T-cell (primary cell): ENCODE results near the gene BHLHA9. TPM values are rescaled to one million over a fixed set of nuclear protein-coding genes. Genes with fewer than 3 reads are reported as not detected.

Experiments
- ATAC-seq, 4 experiments: fragments of 200-7000 bp in 3 of 4; fragments of 150-1000 bp in 1 of 4; cut with Tn5 transposase; replicated peaks in 1 of 4; 1 replicate in 3 of 4; 2 replicates in 1 of 4; pipeline ENCODE4 v1.10.0; 2021; ENCODE audit warnings: moderate library complexity in 3 of 4, mild to moderate bottlenecking in 2 of 4, moderate number of reproducible peaks in 1 of 4
- CTCF ChIA-PET, 2 donors: fragments of 300-600 bp; sonication (Branson Sonifier 250); formaldehyde crosslinking; loops; one replicate each; lab custom pipeline; 2022; ENCODE audit warnings: antibody characterized with exemption in 2 of 2; lab: Charles Lee
- POLR2A ChIA-PET, 2 donors: fragments of 300-600 bp; sonication (Branson Sonifier 250); formaldehyde crosslinking; loops; one replicate each; lab custom pipeline; 2022; ENCODE audit warnings: antibody characterized with exemption in 2 of 2; lab: Charles Lee
- DNase-seq, 35 experiments: peaks; one replicate each; pipeline versions ENCODE4 v3.0.0 to v3.0.0-alpha.2; 2013 to 2023
- H3K27ac ChIP-seq: one replicate; pipeline ENCODE4 v1.5.1; 2013; ENCODE audit warnings: low read length
- H3K27me3 ChIP-seq, 2 experiments: replicated peaks in 1 of 2; 1 replicate in 1 of 2; 2 replicates in 1 of 2; pipeline versions ENCODE4 v1.6.1 to v1.7.0; 2013; ENCODE audit warnings: low read length in 1 of 2, mixed read lengths in 1 of 2; ENCODE audit not compliant: control insufficient read depth in 2 of 2, insufficient read depth in 2 of 2; ENCODE audit errors: extremely low read depth in 1 of 2
- H3K36me3 ChIP-seq, 2 donors: 1 replicate in 1 of 2; 2 replicates in 1 of 2; pipeline versions ENCODE4 v1.6.1 to v1.7.0; 2013; ENCODE audit warnings: low read length in 1 of 2; ENCODE audit not compliant: control insufficient read depth in 2 of 2, insufficient read depth in 1 of 2; ENCODE audit errors: extremely low read depth in 1 of 2
- H3K4me1 ChIP-seq, 2 experiments: 1 replicate in 1 of 2; 2 replicates in 1 of 2; pipeline versions ENCODE4 v1.6.1 to v1.7.0; 2013; ENCODE audit warnings: low read length in 2 of 2, mixed read lengths in 1 of 2; ENCODE audit not compliant: insufficient read depth in 2 of 2, control insufficient read depth in 1 of 2; ENCODE audit errors: extremely low read depth in 1 of 2
- H3K4me3 ChIP-seq, 2 donors: 1 replicate in 1 of 2; 2 replicates in 1 of 2; pipeline versions ENCODE4 v1.5.1 to v1.7.0; 2013; ENCODE audit warnings: mild to moderate bottlenecking in 2 of 2, low read length in 1 of 2, moderate library complexity in 1 of 2; ENCODE audit not compliant: control insufficient read depth in 1 of 2; ENCODE audit errors: extremely low read depth in 1 of 2
- H3K9me3 ChIP-seq: 2 replicates; pipeline ENCODE4 v1.7.0; 2013
- H3K27ac Mint-ChIP-seq, 2 donors: one replicate each; pipeline ENCODE4 v1.8.0; 2020 to 2021; ENCODE audit warnings: mild to moderate bottlenecking in 2 of 2, mixed read lengths in 2 of 2
- H3K27me3 Mint-ChIP-seq, 2 donors: one replicate each; pipeline ENCODE4 v1.8.0; 2021 to 2022; ENCODE audit warnings: mixed read lengths in 2 of 2
- H3K36me3 Mint-ChIP-seq: one replicate; pipeline ENCODE4 v1.8.0; 2021; ENCODE audit warnings: mixed read lengths
- H3K4me1 Mint-ChIP-seq, 3 donors: one replicate each; pipeline ENCODE4 v1.8.0; 2020 to 2022; ENCODE audit warnings: mixed read lengths in 3 of 3, mild to moderate bottlenecking in 1 of 3
- H3K4me3 Mint-ChIP-seq, 3 donors: one replicate each; pipeline ENCODE4 v1.8.0; 2020 to 2022; ENCODE audit warnings: mild to moderate bottlenecking in 3 of 3, mixed read lengths in 3 of 3, moderate library complexity in 3 of 3
- H3K9me3 Mint-ChIP-seq, 3 donors: one replicate each; pipeline ENCODE4 v1.8.0; 2020 to 2022; ENCODE audit warnings: mixed read lengths in 3 of 3
- WGBS: methylation state at CpG from one replicate; pipeline ENCODE4 v1.1.5; 2013; ENCODE audit warnings: missing lambda C conversion rate; ENCODE audit not compliant: insufficient coverage; 5-methylcytosine and 5-hydroxymethylcytosine counted together
- total RNA-seq, 35 experiments: library from RNA in 6 of 35; stranded (reverse) in 6 of 35; fragments of 120-200 nt in 1 of 35; gene quantifications; one replicate each; pipeline versions ENCODE4 v1.2.1 to v1.2.4 and lab custom pipeline; 2013 to 2026

Gene BHLHA9
- total RNA-seq, 5 donors from 2014 or later (not counting 1 experiment from before 2014, with no cell fraction given), result not detected

GRCh38 chr17:1260086-1260769, 10.0 kb upstream of the BHLHA9 start:
- peaks cover 12 to 31% of the 10 kb centered on the region in 2 donors for H3K27me3 Mint-ChIP-seq
- 4% methylated on average over 19 of the region's 43 CpGs for WGBS
- CTCF ChIA-PET, result interaction anchor here (0.5 to 1.2 kb wide), 7 partner anchors 9 to 340 kb away, joined by 3 to 7 read pairs (median 4); no protein-coding TSS in a partner anchor

DNA sequence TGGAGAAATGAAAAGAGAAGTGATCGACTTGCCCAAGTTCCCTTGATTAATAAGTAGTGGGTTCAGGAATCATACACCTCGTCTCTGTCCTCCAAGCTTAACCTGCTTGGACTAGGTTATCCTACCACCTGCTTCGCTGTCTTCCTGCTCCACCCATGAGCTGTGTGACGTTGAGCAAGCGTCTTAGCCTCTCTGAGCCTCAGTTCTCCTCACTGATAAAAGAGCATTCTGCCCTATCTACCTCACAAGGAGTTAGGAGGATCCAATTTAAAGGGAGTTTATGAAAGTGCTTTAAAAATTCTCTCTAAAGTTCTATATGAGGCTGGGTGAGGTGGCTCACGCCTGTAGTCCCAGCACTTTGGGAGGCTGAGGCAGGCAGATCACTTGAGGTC, 9.5 kb upstream of the BHLHA9 start:
- no peak overlapping the region for H3K27ac ChIP-seq
- H3K36me3 ChIP-seq, result no peaks in the 10 kb centered on the region
- DNase-seq (no peak), ATAC-seq (no peak)
- H3K4me3 ChIP-seq, result no peak overlapping the region
- WGBS, result 100% methylated on average over 1 of the region's 6 CpGs
- no peaks in the 10 kb centered on the region for H3K9me3 ChIP-seq
- peaks cover 2 to 41% of the 10 kb centered on the region in 2 experiments for H3K27me3 ChIP-seq
- Mint-ChIP-seq H3K9me3 (no peaks in the 10 kb centered on the region), H3K36me3 (no peaks in the 10 kb centered on the region), H3K4me3 (peak overlapping the region in 2 of 3 donors; percentile 34 to 44), H3K4me1 (peaks cover 19 to 30% (median 28%) of the 10 kb centered on the region in 3 donors), H3K27ac (no peak overlapping the region), H3K27me3 (peaks cover 10 to 29% of the 10 kb centered on the region in 2 donors)
- POLR2A ChIA-PET, result no interaction called here
- H3K4me1 ChIP-seq, result peaks cover 12 to 34% of the 10 kb centered on the region in 2 experiments
- CTCF ChIA-PET, result interaction anchor here in 1 of 2 donors (0.5 kb wide), 1 partner anchor 339 kb away, joined by 3 read pairs; no protein-coding TSS in a partner anchor

More at GRCh38 chr17:1260086-1260769, 10.0 kb upstream of the BHLHA9 start:
- H3K27me3 ChIP-seq, result peaks cover 2 to 45% of the 10 kb centered on the region in 2 experiments
- peak overlapping the region; percentile 44 to 56 for H3K4me3 ChIP-seq
- no peaks in the 10 kb centered on the region for H3K36me3 Mint-ChIP-seq
- DNase-seq (no peak), ATAC-seq (no peak)
- H3K9me3 Mint-ChIP-seq, result no peaks in the 10 kb centered on the region
- no peak overlapping the region for H3K27ac ChIP-seq
- no peak overlapping the region for H3K27ac Mint-ChIP-seq
- H3K4me1 ChIP-seq, result peaks cover 12 to 34% of the 10 kb centered on the region in 2 experiments
- H3K4me3 Mint-ChIP-seq, result peak overlapping the region in 2 of 3 donors; percentile 34 to 72
- peaks cover 20 to 32% (median 28%) of the 10 kb centered on the region in 3 donors for H3K4me1 Mint-ChIP-seq
- POLR2A ChIA-PET, result interaction anchor here in 1 of 2 donors (0.7 kb wide), 1 partner anchor 273 kb away, joined by 5 read pairs; no protein-coding TSS in a partner anchor
- no peaks in the 10 kb centered on the region for H3K36me3 ChIP-seq
- no peaks in the 10 kb centered on the region for H3K9me3 ChIP-seq

GRCh38 chr17:1264196-1264595, 6.0 kb upstream of the BHLHA9 start:
- Histone ChIP-seq H3K36me3 (no peaks in the 10 kb centered on the region), H3K9me3 (no peaks in the 10 kb centered on the region), H3K4me1 (peaks cover 4 to 28% of the 10 kb centered on the region in 2 experiments), H3K27me3 (peaks cover 2 to 17% of the 10 kb centered on the region in 2 experiments), H3K4me3 (no peak overlapping the region), H3K27ac (no peak overlapping the region)
- H3K9me3 Mint-ChIP-seq, result no peaks in the 10 kb centered on the region
- ATAC-seq (no peak), DNase-seq (no peak)
- no peak overlapping the region for H3K4me3 Mint-ChIP-seq
- peaks cover 16 to 24% (median 20%) of the 10 kb centered on the region in 3 donors for H3K4me1 Mint-ChIP-seq
- H3K27me3 Mint-ChIP-seq, result peaks cover under 1 to 11% of the 10 kb centered on the region in 2 donors
- ChIA-PET POLR2A (no interaction called here), CTCF (interaction anchor here in 1 of 2 donors (0.5 kb wide), 1 partner anchor 56 kb away, joined by 3 read pairs; no protein-coding TSS in a partner anchor)
- H3K36me3 Mint-ChIP-seq, result no peaks in the 10 kb centered on the region
- H3K27ac Mint-ChIP-seq, result no peak overlapping the region
- 92% methylated on average over 3 of the region's 9 CpGs for WGBS

DNA sequence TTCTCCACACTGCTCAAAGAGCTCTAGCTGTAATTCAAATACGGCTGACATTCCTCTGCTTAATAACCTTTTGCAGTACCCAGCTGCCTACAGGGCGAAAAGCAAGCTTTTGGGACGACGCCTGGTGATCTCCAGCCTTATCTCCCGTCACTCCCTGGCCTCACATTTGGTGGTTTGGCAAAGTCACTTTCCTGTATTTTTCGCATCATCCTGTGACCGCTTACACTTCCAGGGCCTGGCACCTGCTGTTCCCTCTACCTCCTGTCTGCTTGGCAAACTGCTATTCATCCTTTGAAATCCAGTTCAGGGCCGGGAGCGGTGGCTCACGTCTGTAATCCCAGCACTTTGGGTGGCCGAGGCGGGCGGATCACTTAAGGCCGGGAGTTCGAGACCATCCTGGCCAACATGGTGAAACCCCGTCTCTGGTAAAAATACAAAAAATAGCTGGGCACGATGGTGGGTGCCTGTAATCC, 2.7 kb upstream of the BHLHA9 start:
- Histone ChIP-seq H3K27me3 (peaks cover 0 to 32% of the 10 kb centered on the region in 2 experiments), H3K4me3 (peak overlapping the region; percentile 30 to 83), H3K27ac (peak overlapping the region; percentile 74), H3K9me3 (no peaks in the 10 kb centered on the region), H3K4me1 (peaks cover 4 to 23% of the 10 kb centered on the region in 2 experiments), H3K36me3 (no peaks in the 10 kb centered on the region)
- CTCF ChIA-PET, result interaction anchor here in 1 of 2 donors (0.7 kb wide), 1 partner anchor 623 kb away, joined by 3 read pairs; no protein-coding TSS in a partner anchor
- peak overlapping the region; percentile 65 to 94 (median 78) for H3K4me3 Mint-ChIP-seq
- DNase-seq (peak in 1 of 35 experiments; percentile 23), ATAC-seq (peak in 1 of 4 experiments; percentile 17)
- peaks cover 6 to 21% of the 10 kb centered on the region in 2 donors for H3K27me3 Mint-ChIP-seq
- no peaks in the 10 kb centered on the region for H3K9me3 Mint-ChIP-seq
- peaks cover 12 to 17% (median 14%) of the 10 kb centered on the region in 3 donors for H3K4me1 Mint-ChIP-seq
- POLR2A ChIA-PET, result no interaction called here
- H3K36me3 Mint-ChIP-seq, result no peaks in the 10 kb centered on the region
- H3K27ac Mint-ChIP-seq, result peak overlapping the region; percentile 65 to 77
- whole genome bisulfite sequencing, result 40% methylated on average over 17 of the region's 17 CpGs

DNA sequence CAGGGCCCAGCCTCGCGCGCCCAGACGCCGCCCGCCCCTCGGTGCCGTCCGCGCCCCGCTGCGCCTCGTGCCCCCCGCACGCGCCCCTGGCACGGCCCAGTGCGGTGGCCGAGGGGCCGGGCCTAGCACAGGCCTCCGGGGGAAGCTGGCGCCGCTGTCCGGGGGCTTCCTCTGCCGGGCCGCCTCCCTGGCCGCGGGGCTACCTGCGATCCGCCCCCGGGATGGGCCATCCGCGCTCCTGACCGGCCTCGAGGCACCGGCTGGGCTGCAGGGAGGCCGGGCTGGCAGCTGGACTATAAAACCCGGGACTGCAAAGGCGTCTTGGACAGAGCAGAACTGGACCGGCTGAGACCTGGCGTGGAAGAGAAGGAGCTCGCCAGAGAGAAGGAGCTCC, 783 bp downstream of the BHLHA9 start:
- no peak overlapping the region for H3K4me3 ChIP-seq
- H3K36me3 ChIP-seq, result no peaks in the 10 kb centered on the region
- Mint-ChIP-seq H3K9me3 (no peaks in the 10 kb centered on the region), H3K27me3 (peaks cover 14 to 30% of the 10 kb centered on the region in 2 donors), H3K27ac (no peak overlapping the region), H3K36me3 (no peaks in the 10 kb centered on the region), H3K4me1 (peaks cover 14 to 26% (median 24%) of the 10 kb centered on the region in 3 donors), H3K4me3 (no peak overlapping the region)
- CTCF ChIA-PET, result interaction anchor here in 1 of 2 donors (0.5 kb wide), 1 partner anchor 189 kb away, joined by 3 read pairs; no protein-coding TSS in a partner anchor
- peaks cover 0 to 45% of the 10 kb centered on the region in 2 experiments for H3K27me3 ChIP-seq
- WGBS, result 12% methylated on average over 40 of the region's 42 CpGs
- no peak overlapping the region for H3K27ac ChIP-seq
- ATAC-seq, result no peak
- peaks cover 7 to 27% of the 10 kb centered on the region in 2 experiments for H3K4me1 ChIP-seq
- POLR2A ChIA-PET, result no interaction called here
- DNase-seq, result no peak
- no peaks in the 10 kb centered on the region for H3K9me3 ChIP-seq

DNA sequence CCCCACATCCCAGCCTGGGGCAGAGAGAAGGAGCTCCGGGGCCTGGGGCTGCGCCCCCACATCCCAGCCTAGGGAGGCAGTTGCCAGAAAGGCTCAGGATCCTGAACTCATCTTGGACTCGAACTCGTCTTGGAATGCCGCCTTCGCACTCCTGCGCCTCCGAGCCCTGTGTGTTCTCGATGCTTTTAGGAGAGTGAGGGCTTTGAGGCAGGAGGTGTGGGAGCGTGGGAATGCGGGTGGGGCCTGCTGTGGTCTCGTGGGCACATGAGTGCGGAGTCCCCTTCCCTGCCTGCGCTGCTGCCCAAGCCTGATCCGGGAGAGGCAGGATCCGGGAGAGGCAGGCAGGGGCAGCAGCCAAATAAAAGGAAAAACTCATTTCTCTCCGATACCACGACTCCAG, 1.2 kb downstream of the BHLHA9 start:
- POLR2A ChIA-PET, result no interaction called here
- Mint-ChIP-seq H3K4me1 (peaks cover 16 to 30% (median 27%) of the 10 kb centered on the region in 3 donors), H3K27me3 (peaks cover 17 to 32% of the 10 kb centered on the region in 2 donors), H3K36me3 (no peaks in the 10 kb centered on the region), H3K27ac (no peak overlapping the region), H3K9me3 (no peaks in the 10 kb centered on the region), H3K4me3 (no peak overlapping the region)
- Histone ChIP-seq H3K27me3 (peaks cover 0 to 49% of the 10 kb centered on the region in 2 experiments), H3K27ac (no peak overlapping the region), H3K4me1 (peaks cover 7 to 29% of the 10 kb centered on the region in 2 experiments), H3K4me3 (no peak overlapping the region), H3K36me3 (no peaks in the 10 kb centered on the region), H3K9me3 (no peaks in the 10 kb centered on the region)
- CTCF ChIA-PET, result interaction anchor here (0.5 kb wide), 2 partner anchors 188 to 691 kb away, joined by 3 to 6 read pairs; no protein-coding TSS in a partner anchor
- 79% methylated on average over 14 of the region's 18 CpGs for WGBS
- ATAC-seq (no peak), DNase-seq (no peak)
